HT1080 (cell line): Measurements from ENCODE around the gene DNAJB6. TPM values are rescaled to one million over a fixed set of nuclear protein-coding genes. Genes with fewer than 3 reads are reported as not detected.

Experiments
- DNase-seq: peaks from one replicate; pipeline ENCODE4 v3.0.0-alpha.2; 2015; ENCODE audit warnings: low read depth
- total RNA-seq: library from RNA; depleted of rRNA; stranded (reverse); fragments of >200 nt; shearing (Covaris generic); gene quantifications from 2 replicates; pipeline ENCODE4 v1.2.3, GENCODE V29; 2014

Gene DNAJB6
- total RNA-seq, 1 experiment from 2014 or later, result 196 TPM

GRCh38 chr7:157407512-157408257 is 70.9 kb downstream of the DNAJB6 start:
- DNase-seq, result no peak

- DNase-seq, result no peak
Measured at GRCh38 chr7:157408258-157409101, 71.7 kb downstream of the DNAJB6 start.

- no peak for DNase-seq
Measured at GRCh38 chr7:157409149-157409752, 72.4 kb downstream of the DNAJB6 start.

DNA sequence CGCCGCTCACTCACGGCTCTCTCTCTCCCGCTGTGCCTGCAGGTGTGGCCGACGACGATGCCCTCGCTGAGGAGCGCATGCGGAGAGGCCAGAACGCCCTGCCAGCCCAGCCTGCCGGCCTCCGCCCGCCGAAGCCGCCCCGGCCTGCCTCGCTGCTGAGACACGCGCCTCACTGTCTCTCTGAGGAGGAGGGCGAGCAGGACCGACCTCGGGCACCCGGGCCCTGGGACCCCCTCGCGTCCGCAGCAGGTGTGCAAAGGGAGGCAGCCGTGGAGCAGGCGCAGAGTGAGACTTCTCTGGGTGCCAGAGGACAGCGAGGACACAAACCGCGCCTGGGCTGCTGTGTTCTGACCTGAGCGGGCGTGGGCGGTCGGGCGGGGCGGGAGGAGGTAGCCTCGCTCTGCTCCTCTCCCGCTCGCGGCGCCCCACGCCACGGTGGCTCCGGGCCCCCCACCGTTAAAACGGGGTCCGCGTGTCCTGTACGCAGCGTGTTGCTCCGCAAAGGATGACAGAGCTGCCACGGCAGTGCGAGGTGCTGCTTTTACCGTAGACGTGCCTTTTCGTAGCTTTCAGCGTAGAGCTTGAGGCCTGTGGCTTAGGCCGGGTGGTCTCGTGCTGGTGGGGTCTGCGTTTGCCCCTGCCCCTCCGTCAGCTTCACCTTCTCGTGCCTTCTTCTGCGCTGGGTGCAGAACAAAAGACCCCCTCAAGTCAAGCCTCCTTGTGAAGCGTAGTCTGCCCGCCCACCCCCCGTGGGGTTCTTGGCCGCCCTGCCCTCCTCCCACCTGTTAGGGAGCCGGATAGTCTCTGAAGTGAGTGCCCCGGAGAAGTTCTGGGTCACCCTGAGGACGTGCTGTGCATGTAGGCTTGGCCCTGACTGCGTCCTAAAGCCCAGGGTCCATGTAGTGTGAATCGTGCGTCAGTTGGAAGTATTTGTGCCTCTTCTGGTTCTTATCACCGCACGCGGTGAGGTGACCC is 73.2 kb downstream of the DNAJB6 start:
- DNase-seq, result no peak

GRCh38 chr7:157410831-157411556 is 74.2 kb downstream of the DNAJB6 start:
- no peak for DNase-seq

GRCh38 chr7:157411580-157411979 is 74.8 kb downstream of the DNAJB6 start:
- DNase-seq, result no peak

GRCh38 chr7:157412021-157412443 is 75.2 kb downstream of the DNAJB6 start:
- DNase-seq, result peak; percentile 93

DNA sequence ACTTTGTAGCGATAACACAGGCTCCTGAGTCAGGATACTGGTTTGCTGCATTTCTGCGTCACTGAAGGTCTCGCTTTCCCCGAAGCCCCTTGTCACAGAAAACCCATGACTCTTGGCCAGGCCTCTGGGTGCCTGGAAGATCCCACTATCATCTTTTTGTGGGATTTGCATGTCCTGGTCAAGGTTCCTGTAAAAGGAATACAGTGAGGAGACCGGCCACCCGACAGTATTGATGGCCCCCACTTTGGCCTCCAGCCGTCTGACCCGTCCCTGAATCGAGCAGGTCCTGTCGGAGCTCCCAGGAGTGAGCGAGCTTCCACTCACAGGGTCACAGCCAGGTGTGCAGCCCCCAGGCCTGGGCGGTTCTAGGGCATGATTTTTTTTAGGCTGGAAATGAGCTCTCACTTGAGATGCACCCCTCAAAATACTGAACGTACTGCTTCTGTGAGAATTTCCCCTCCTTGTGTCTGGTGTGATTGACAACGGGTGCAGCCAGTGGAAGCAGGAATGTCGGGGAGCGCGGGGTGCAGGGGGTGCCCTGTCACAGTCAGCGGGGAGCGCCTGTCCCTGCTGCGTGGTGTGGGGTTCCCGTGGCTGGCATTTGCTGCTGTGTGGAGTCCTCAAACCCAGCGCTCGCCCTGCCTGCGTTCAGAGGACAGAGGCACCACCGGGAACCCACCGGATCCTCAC is 75.8 kb downstream of the DNAJB6 start:
- no peak for DNase-seq

DNA sequence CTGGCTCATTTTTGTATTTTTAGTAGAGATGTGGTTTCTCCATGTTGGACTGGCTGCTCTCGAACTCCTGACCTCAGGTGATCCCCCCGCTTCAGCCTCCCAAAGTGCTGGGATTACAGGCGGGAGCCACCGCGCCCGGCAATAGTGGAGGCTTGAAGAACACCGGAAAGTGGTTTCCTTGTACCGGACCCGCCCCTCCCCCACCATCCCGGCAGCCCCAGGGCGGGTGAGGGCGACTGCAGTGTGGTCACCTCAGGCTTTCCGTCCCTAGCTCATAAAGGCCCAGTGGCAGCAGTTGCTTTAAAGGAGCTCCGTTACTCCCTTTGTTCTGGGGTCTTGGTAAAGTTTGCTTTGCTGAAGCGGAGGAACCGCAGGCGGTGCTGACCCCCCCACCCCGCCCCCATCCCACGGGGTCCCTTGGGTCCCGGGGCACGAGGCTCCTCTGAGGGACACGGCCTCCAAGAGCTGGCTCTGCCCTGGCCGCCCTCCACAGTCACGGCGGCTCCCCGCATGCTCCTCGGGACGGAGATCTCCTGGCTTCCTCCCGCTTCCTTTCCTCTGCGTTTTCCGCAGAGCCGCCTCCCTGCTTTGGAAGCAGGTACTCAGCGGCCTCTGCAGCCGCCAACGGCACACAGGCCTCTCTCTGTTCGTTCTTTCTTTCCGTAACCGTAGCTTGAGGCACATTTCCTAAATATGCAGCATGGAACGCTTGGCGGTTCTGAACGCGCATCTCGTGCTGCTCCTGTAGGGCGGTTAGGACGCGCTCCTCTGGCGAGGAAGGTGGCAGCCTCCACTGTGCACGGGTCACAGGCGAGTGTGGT is 77.3 kb downstream of the DNAJB6 start:
- no peak for DNase-seq

- no peak for DNase-seq
Measured at GRCh38 chr7:157414702-157415096, 77.9 kb downstream of the DNAJB6 start.

GRCh38 chr7:157415486-157415885 is 78.7 kb downstream of the DNAJB6 start:
- no peak for DNase-seq

DNA sequence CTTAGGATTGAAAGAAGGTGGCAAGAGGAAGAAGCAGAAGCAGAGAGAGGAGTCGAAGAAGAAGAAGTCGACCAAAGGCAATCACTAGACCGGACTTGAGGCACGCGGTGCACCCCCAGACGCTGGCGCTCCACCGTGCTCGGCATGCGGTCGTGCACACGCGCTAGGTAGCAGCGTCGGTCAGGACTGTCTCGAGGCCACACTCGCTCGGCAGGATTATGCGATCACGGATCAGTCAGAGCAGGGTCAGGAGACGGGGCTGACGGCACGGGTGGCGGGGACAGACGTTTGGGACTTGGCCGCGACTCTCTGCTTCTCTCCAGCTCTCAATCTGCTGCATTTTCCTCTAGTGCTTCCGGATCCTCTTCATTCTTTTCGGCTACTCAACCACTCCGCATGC is 79.2 kb downstream of the DNAJB6 start:
- DNase-seq, result no peak

- DNase-seq, result no peak
Measured at GRCh38 chr7:157418204-157419034, 81.6 kb downstream of the DNAJB6 start.

DNA sequence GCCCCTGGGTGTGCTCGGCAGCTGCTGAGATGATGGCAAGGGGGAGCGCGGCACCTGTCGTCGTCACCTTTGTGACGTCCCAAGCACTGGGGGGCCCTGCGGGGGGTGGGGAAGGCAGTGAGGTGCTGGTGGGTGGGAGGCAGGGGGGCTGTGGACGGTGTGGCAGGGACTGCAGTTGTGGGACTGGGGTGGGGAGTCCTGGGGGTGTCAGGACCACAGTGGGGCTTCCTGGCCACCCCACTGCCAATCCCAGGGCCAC is 82.2 kb downstream of the DNAJB6 start:
- DNase-seq, result no peak

DNA sequence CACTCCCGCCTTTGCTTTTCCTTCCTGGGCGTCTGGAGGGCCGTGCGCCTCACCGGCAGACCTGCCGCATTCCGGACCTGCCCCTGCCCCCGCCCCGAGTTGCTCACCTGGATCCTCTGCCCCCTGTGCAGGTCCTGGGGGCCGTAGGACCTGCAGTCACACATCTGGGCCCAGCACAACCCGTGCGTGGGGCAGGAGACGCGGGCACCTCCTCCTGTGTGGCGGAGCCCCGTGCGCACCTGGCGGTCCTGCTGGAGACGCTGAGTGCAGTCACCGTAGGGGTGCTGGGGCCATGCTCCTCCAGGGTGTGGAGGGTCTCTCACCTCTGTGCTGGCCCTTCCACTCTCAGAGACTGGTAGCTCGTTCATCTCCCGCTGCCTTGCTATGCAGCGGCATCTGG is 85.5 kb downstream of the DNAJB6 start:
- DNase-seq, result no peak

- DNase-seq, result no peak
Measured at GRCh38 chr7:157423348-157423747, 86.5 kb downstream of the DNAJB6 start.

GRCh38 chr7:157423886-157424565 is 87.2 kb downstream of the DNAJB6 start:
- DNase-seq, result no peak
